HG03064 (cell line): Measurements from ENCODE around the gene EVC2.
A peak's percentile ranks its signal among the peaks of the same experiment; 100 is the strongest.

Source experiments
- ATAC-seq: cut with Tn5 transposase; IDR thresholded peaks from one replicate; pipeline ENCODE4 v1.9.1; 2021; ENCODE audit warnings: low read depth; ENCODE audit not compliant: unreplicated experiment

The EVC2 gene

GRCh38 chr4:5715357-5715756, 7.0 kb upstream of the EVC2 start:
- no peak for ATAC-seq

GRCh38 chr4:5713861-5714260, 5.5 kb upstream of the EVC2 start:
- no peak for ATAC-seq

- ATAC-seq: no peak
Observed at GRCh38 chr4:5712931-5713330, 4.6 kb upstream of the EVC2 start.

- no peak for ATAC-seq
Observed at GRCh38 chr4:5712517-5712916, 4.2 kb upstream of the EVC2 start.

GRCh38 chr4:5711479-5712184, 3.3 kb upstream of the EVC2 start:
- peak; percentile 15 for ATAC-seq

GRCh38 chr4:5710961-5711478, 2.7 kb upstream of the EVC2 start, which contains the start of gene EVC:
Gene EVC (plus strand): TSS chr4:5711201. CDS start chr4:5711381, 180 bp downstream.
- ATAC-seq: peak; percentile 49

- ATAC-seq: no peak
Observed at GRCh38 chr4:5710065-5710960, 2.0 kb upstream of the EVC2 start.

- no peak for ATAC-seq
Observed at GRCh38 chr4:5709207-5709575, 832 bp upstream of the EVC2 start.

- no peak for ATAC-seq
Observed at GRCh38 chr4:5707778-5708448, 446 bp downstream of the EVC2 start.

- no peak for ATAC-seq
Observed at GRCh38 chr4:5707366-5707765, 993 bp downstream of the EVC2 start.

GRCh38 chr4:5706486-5707290, 1.7 kb downstream of the EVC2 start:
- ATAC-seq: no peak

- no peak for ATAC-seq
Observed at GRCh38 chr4:5705647-5706320, 2.6 kb downstream of the EVC2 start.

- no peak for ATAC-seq
Observed at GRCh38 chr4:5704276-5704675, 4.1 kb downstream of the EVC2 start.

GRCh38 chr4:5703831-5704230, 4.5 kb downstream of the EVC2 start:
- no peak for ATAC-seq

- no peak for ATAC-seq
Observed at GRCh38 chr4:5701971-5702370, 6.4 kb downstream of the EVC2 start.

GRCh38 chr4:5700459-5700858, 7.9 kb downstream of the EVC2 start:
- ATAC-seq: no peak

GRCh38 chr4:5696341-5696740, 12.0 kb downstream of the EVC2 start:
- no peak for ATAC-seq

- ATAC-seq: no peak
Observed at GRCh38 chr4:5693871-5694270, 14.5 kb downstream of the EVC2 start.

GRCh38 chr4:5691491-5692132, 16.7 kb downstream of the EVC2 start:
- ATAC-seq: no peak
